Adipocyte (in vitro differentiated cells): Measurements from ENCODE around the gene SNX3.

Source experiments
- DNase-seq: peaks from one replicate; pipeline ENCODE4 v3.0.0-alpha.2; 2015; ENCODE audit warnings: low read depth
- H3K27me3 ChIP-seq: replicated peaks from 2 replicates; pipeline ENCODE4 v1.7.0; 2013; ENCODE audit warnings: mild to moderate bottlenecking, low read length, moderate library complexity; ENCODE audit not compliant: control insufficient read depth, insufficient read depth
- H3K36me3 ChIP-seq: 2 replicates; pipeline ENCODE4 v1.7.0; 2013; ENCODE audit warnings: low read length, mild to moderate bottlenecking, moderate library complexity; ENCODE audit not compliant: control insufficient read depth, insufficient read depth, severe bottlenecking
- H3K4me1 ChIP-seq: 2 replicates; pipeline ENCODE4 v1.7.0; 2013; ENCODE audit warnings: mild to moderate bottlenecking, low read length, moderate library complexity; ENCODE audit not compliant: control insufficient read depth, insufficient read depth
- H3K4me3 ChIP-seq: 2 replicates; pipeline ENCODE4 v1.7.0; 2013; ENCODE audit warnings: mild to moderate bottlenecking, low read length, moderate library complexity
- H3K9ac ChIP-seq: 2 replicates; pipeline ENCODE4 v1.7.0; 2013; ENCODE audit warnings: mild to moderate bottlenecking, low read length, moderate library complexity
- H3K9me3 ChIP-seq: 2 replicates; pipeline ENCODE4 v1.7.0; 2013; ENCODE audit warnings: mild to moderate bottlenecking, low read length, moderate library complexity; ENCODE audit not compliant: control insufficient read depth

Gene SNX3

GRCh38 chr6:108168501-108169463 lies 92.1 kb downstream of the SNX3 start:
- DNase-seq, result peak; percentile 33
- no peak overlapping the region for H3K9ac ChIP-seq
- H3K4me1 ChIP-seq, result peaks cover 15% of the 10 kb centered on the region
- H3K27me3 ChIP-seq, result peaks cover 98% of the 10 kb centered on the region
- no peaks in the 10 kb centered on the region for H3K36me3 ChIP-seq
- no peak overlapping the region for H3K4me3 ChIP-seq
- peaks cover under 1% of the 10 kb centered on the region for H3K9me3 ChIP-seq

GRCh38 chr6:108168090-108168463 lies 92.8 kb downstream of the SNX3 start:
- Histone ChIP-seq H3K9ac (no peak overlapping the region), H3K36me3 (no peaks in the 10 kb centered on the region), H3K4me1 (peaks cover 15% of the 10 kb centered on the region), H3K4me3 (no peak overlapping the region), H3K9me3 (no peaks in the 10 kb centered on the region), H3K27me3 (peaks cover 98% of the 10 kb centered on the region)
- DNase-seq, result no peak

GRCh38 chr6:108167449-108168089 lies 93.3 kb downstream of the SNX3 start:
- Histone ChIP-seq H3K9ac (no peak overlapping the region), H3K36me3 (no peaks in the 10 kb centered on the region), H3K4me3 (no peak overlapping the region), H3K4me1 (peaks cover 15% of the 10 kb centered on the region), H3K9me3 (no peaks in the 10 kb centered on the region), H3K27me3 (peaks cover 98% of the 10 kb centered on the region)
- DNase-seq, result no peak

- no peak overlapping the region for H3K9ac ChIP-seq
- no peaks in the 10 kb centered on the region for H3K36me3 ChIP-seq
- no peak overlapping the region for H3K4me3 ChIP-seq
- H3K27me3 ChIP-seq, result peaks cover 98% of the 10 kb centered on the region
- H3K9me3 ChIP-seq, result no peaks in the 10 kb centered on the region
- no peak for DNase-seq
- peaks cover 15% of the 10 kb centered on the region for H3K4me1 ChIP-seq
These were observed 94.0 kb downstream of the SNX3 start for GRCh38 chr6:108166664-108167448.

- no peaks in the 10 kb centered on the region for H3K9me3 ChIP-seq
- H3K4me3 ChIP-seq, result no peak within 1 kb of the TSS
- H3K4me1 ChIP-seq, result peaks cover 15% of the 10 kb centered on the region
- H3K9ac ChIP-seq, result no peak within 1 kb of the TSS
- no peaks in the 10 kb centered on the region for H3K36me3 ChIP-seq
- DNase-seq, result peak; percentile 10
- H3K27me3 ChIP-seq, result peaks cover 98% of the 10 kb centered on the region
These were observed 94.9 kb downstream of the SNX3 start, which contains the start of gene NR2E1 for GRCh38 chr6:108165714-108166663. Gene NR2E1, plus strand, starts transcription at chr6:108166022. Its CDS starts 744 bp downstream, at chr6:108166766.

GRCh38 chr6:108164815-108165706 lies 95.8 kb downstream of the SNX3 start:
- Histone ChIP-seq H3K27me3 (peaks cover 98% of the 10 kb centered on the region), H3K36me3 (no peaks in the 10 kb centered on the region), H3K4me3 (no peak overlapping the region), H3K4me1 (peaks cover 15% of the 10 kb centered on the region), H3K9me3 (no peaks in the 10 kb centered on the region), H3K9ac (no peak overlapping the region)
- DNase-seq, result no peak

GRCh38 chr6:108164543-108164814 lies 96.4 kb downstream of the SNX3 start:
- Histone ChIP-seq H3K36me3 (no peaks in the 10 kb centered on the region), H3K27me3 (peaks cover 100% of the 10 kb centered on the region), H3K9ac (no peak overlapping the region), H3K4me3 (no peak overlapping the region), H3K9me3 (no peaks in the 10 kb centered on the region), H3K4me1 (peaks cover 15% of the 10 kb centered on the region)
- DNase-seq, result no peak

- Histone ChIP-seq H3K9me3 (no peaks in the 10 kb centered on the region), H3K36me3 (no peaks in the 10 kb centered on the region), H3K4me3 (no peak overlapping the region), H3K27me3 (peaks cover 100% of the 10 kb centered on the region), H3K4me1 (peaks cover 15% of the 10 kb centered on the region), H3K9ac (no peak overlapping the region)
- DNase-seq, result no peak
These were observed 96.9 kb downstream of the SNX3 start for GRCh38 chr6:108163644-108164542.

GRCh38 chr6:108163267-108163643 lies 97.6 kb downstream of the SNX3 start:
- peaks cover 11% of the 10 kb centered on the region for H3K4me1 ChIP-seq
- H3K27me3 ChIP-seq, result peaks cover 100% of the 10 kb centered on the region
- no peak overlapping the region for H3K4me3 ChIP-seq
- no peaks in the 10 kb centered on the region for H3K9me3 ChIP-seq
- no peaks in the 10 kb centered on the region for H3K36me3 ChIP-seq
- DNase-seq, result no peak
- H3K9ac ChIP-seq, result no peak overlapping the region
